HepG2 (cell line): ENCODE measurements around the gene CGREF1. TPM values are rescaled to one million over a fixed set of nuclear protein-coding genes. Genes with fewer than 3 reads are reported as not detected.
A peak's percentile ranks its signal among the peaks of the same experiment; 100 is the strongest.

ENCODE experiments used
- AGO1 ChIP-seq: fragments of 200-400 bp; formaldehyde crosslinking; IDR thresholded peaks from 2 replicates; pipeline ENCODE4 v1.6.1; 2017; ENCODE audit warnings: mild to moderate bottlenecking, low read depth, low read length, moderate library complexity; ENCODE audit not compliant: poor library complexity, severe bottlenecking
- ARID2 ChIP-seq: sonication (generic); formaldehyde crosslinking; IDR thresholded peaks from 2 replicates; pipeline ENCODE4 v1.8.1; 2022; ENCODE audit warnings: mild to moderate bottlenecking, missing genetic modification reagents, borderline replicate concordance
- ASH2L ChIP-seq: fragments of 300-600, 200-600 bp; sonication (generic); IDR thresholded peaks from 2 replicates; pipeline ENCODE4 v1.7.0; 2017; ENCODE audit warnings: low read depth, mild to moderate bottlenecking, moderate library complexity, mixed read lengths, low read length; ENCODE audit not compliant: insufficient read length
- CBX5 ChIP-seq: sonication (generic); formaldehyde crosslinking; IDR thresholded peaks from 2 replicates; pipeline ENCODE4 v1.4.0; 2020; ENCODE audit warnings: missing genetic modification reagents, borderline replicate concordance
- ELF1 ChIP-seq: sonication (generic); formaldehyde crosslinking; IDR thresholded peaks from 2 replicates; pipeline ENCODE4 v1.4.0; 2020; ENCODE audit warnings: missing genetic modification reagents
- IRX3 ChIP-seq: sonication (generic); formaldehyde crosslinking; IDR thresholded peaks from 2 replicates; pipeline ENCODE4 v1.8.1; 2023; ENCODE audit warnings: mild to moderate bottlenecking, low read depth, missing genetic modification reagents, borderline replicate concordance
- JDP2 ChIP-seq: sonication (generic); formaldehyde crosslinking; IDR thresholded peaks from 2 replicates; pipeline ENCODE4 v1.8.1; 2022; ENCODE audit warnings: missing genetic modification reagents, borderline replicate concordance
- MTA3 ChIP-seq: sonication (generic); formaldehyde crosslinking; IDR thresholded peaks from 2 replicates; pipeline ENCODE4 v1.4.0; 2020; ENCODE audit warnings: missing genetic modification reagents
- NFKB2 ChIP-seq: sonication (generic); formaldehyde crosslinking; IDR thresholded peaks from 2 replicates; pipeline ENCODE4 v1.4.0; 2020; ENCODE audit warnings: missing genetic modification reagents, borderline replicate concordance
- PCBP1 ChIP-seq: fragments of 200-400 bp; formaldehyde crosslinking; IDR thresholded peaks from 2 replicates; pipeline ENCODE4 v1.6.1; 2017; ENCODE audit warnings: mild to moderate bottlenecking, low read depth, low read length, borderline replicate concordance
- PHF8 ChIP-seq: sonication (generic); formaldehyde crosslinking; IDR thresholded peaks from 2 replicates; pipeline ENCODE4 v1.5.0; 2020; ENCODE audit warnings: missing genetic modification reagents
- POLR2AphosphoS2 ChIP-seq: IDR thresholded peaks from 2 replicates; pipeline ENCODE4 v1.6.1; 2011; ENCODE audit warnings: low read depth, low read length, improper control_type of control experiment
- PRPF4 ChIP-seq: fragments of 200-400 bp; formaldehyde crosslinking; IDR thresholded peaks from 2 replicates; pipeline ENCODE4 v1.6.1; 2016; ENCODE audit warnings: low read length, low read depth; ENCODE audit not compliant: poor library complexity, severe bottlenecking
- TRIM24 ChIP-seq: sonication (generic); formaldehyde crosslinking; IDR thresholded peaks from 2 replicates; pipeline ENCODE4 v1.8.0; 2022; ENCODE audit warnings: mild to moderate bottlenecking, missing genetic modification reagents
- ZFAT ChIP-seq: sonication (generic); formaldehyde crosslinking; conservative IDR thresholded peaks from 2 replicates; pipeline ENCODE4 v1.8.1; 2023; ENCODE audit warnings: missing genetic modification reagents, inconsistent platforms
- ZNF326 ChIP-seq: sonication (generic); formaldehyde crosslinking; IDR thresholded peaks from 2 replicates; pipeline ENCODE4 v1.4.0; 2020; ENCODE audit warnings: missing genetic modification reagents, borderline replicate concordance
- ZNF329 ChIP-seq: sonication (generic); formaldehyde crosslinking; IDR thresholded peaks from 2 replicates; pipeline ENCODE4 v1.9.0; 2021; ENCODE audit warnings: low read depth, mild to moderate bottlenecking, missing genetic modification reagents
- ZNF331 ChIP-seq: sonication (generic); formaldehyde crosslinking; IDR thresholded peaks from 2 replicates; pipeline ENCODE4 v1.4.0; 2020; ENCODE audit warnings: missing genetic modification reagents
- ZNF615 ChIP-seq: sonication (generic); formaldehyde crosslinking; IDR thresholded peaks from 2 replicates; pipeline ENCODE4 v1.5.0; 2020; ENCODE audit warnings: mild to moderate bottlenecking, missing genetic modification reagents, borderline replicate concordance
- ZNF841 ChIP-seq: sonication (generic); formaldehyde crosslinking; IDR thresholded peaks from 2 replicates; pipeline ENCODE4 v1.8.1; 2023; ENCODE audit warnings: missing genetic modification reagents, borderline replicate concordance
- polyA plus RNA-seq, 8 experiments: library from polyadenylated mRNA; depleted of rRNA in 3 of 8; stranded (reverse) in 7 of 8; unstranded in 1 of 8; fragments of >200 nt; fragmentation: Illumina TruSeq in 4 of 8; extraction: Trizol in 4 of 8; gene quantifications; 2 replicates each; pipeline versions ENCODE4 v1.2.1 to v1.2.3, GENCODE V29; 2011 to 2016; ENCODE audit warnings: low read depth in 4 of 8, missing spikeins in 1 of 8, mixed read lengths in 1 of 8; ENCODE audit not compliant: insufficient read depth in 1 of 8
- total RNA-seq, 5 experiments: library from RNA; depleted of rRNA; stranded (reverse); fragments of >200 nt; fragmentation: Illumina TruSeq; extraction: Trizol; gene quantifications; 2 replicates each; pipeline ENCODE4 v1.2.3, GENCODE V29; 2016; ENCODE audit warnings: low read depth in 1 of 5
- TF ChIP-seq, protein P1 (sequence below): sonication (generic); formaldehyde crosslinking; IDR thresholded peaks from 2 replicates; pipeline ENCODE4 v1.5.0; 2020; ENCODE audit warnings: mild to moderate bottlenecking, missing genetic modification reagents
- TF ChIP-seq, protein P2 (sequence below): sonication (generic); formaldehyde crosslinking; IDR thresholded peaks from 2 replicates; pipeline ENCODE4 v1.4.0; 2020; ENCODE audit warnings: missing genetic modification reagents
- TF ChIP-seq, protein P3 (sequence below): sonication (generic); formaldehyde crosslinking; IDR thresholded peaks from 2 replicates; pipeline ENCODE4 v1.4.0; 2020; ENCODE audit warnings: mild to moderate bottlenecking, missing genetic modification reagents
- TF ChIP-seq, protein P4 (sequence below): fragments of 450-650 bp; IDR thresholded peaks from 2 replicates; pipeline ENCODE4 v1.6.1; 2016

Gene CGREF1
- total and polyA plus RNA-seq, 2 of the 13 experiments (the other 11 are each of a cell fraction or from before 2014, with no cell fraction given): 13.9 to 23.4 TPM

DNA sequence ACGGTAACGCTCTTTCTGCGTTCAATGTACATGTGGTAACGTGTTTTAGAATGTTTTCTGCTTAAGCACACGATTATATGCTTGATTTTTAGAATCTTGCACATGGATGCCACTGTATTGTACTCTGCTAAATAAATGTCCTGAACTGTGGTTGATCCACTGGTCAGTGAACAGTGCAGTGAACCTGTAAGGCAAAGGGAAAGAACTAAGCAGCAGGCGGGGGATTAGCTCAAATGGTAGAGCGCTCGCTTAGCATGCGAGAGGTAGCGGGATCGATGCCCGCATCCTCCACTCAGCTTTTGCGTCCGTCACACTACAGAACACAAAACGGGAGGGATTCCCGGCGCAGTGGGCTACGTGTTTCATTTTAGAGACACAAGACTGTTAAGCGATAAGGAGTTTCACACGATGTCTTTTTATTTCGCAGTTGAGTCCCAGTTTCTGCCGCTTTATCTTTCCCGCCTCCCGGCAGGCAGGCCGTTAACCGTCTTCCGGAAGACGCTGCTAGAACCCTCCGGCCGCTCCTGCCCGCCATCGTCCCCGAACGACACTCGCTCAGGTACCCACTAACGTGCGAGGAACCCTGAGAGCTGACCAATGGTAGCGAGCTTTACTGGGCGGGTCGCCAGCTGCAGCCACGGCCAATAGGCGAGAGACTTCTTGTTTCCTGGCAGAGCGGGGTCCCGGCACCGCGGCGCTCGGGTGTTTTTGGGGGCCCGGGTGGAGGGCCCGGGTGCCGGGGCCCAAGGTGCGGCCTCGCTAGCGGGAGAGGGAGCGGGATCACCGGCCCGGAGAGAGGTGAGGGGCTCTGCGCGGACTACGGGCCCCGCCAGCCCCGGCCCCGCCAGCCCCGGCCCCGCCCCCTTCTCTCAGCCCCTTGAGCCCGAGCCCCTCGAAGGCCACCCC lies 67.7 kb downstream of the CGREF1 start, which contains the start of gene AGBL5 (continued):
- TF ChIP-seq, protein P1, sequence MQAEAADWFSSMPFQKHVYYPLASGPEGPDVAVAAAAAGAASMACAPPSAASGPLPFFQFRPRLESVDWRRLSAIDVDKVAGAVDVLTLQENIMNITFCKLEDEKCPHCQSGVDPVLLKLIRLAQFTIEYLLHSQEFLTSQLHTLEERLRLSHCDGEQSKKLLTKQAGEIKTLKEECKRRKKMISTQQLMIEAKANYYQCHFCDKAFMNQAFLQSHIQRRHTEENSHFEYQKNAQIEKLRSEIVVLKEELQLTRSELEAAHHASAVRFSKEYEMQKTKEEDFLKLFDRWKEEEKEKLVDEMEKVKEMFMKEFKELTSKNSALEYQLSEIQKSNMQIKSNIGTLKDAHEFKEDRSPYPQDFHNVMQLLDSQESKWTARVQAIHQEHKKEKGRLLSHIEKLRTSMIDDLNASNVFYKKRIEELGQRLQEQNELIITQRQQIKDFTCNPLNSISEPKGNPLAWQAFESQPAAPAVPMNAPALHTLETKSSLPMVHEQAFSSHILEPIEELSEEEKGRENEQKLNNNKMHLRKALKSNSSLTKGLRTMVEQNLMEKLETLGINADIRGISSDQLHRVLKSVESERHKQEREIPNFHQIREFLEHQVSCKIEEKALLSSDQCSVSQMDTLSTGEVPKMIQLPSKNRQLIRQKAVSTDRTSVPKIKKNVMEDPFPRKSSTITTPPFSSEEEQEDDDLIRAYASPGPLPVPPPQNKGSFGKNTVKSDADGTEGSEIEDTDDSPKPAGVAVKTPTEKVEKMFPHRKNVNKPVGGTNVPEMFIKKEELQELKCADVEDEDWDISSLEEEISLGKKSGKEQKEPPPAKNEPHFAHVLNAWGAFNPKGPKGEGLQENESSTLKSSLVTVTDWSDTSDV (CRISPR knock-in tag): peak; percentile 89
- peak; percentile 98 for TF ChIP-seq ZNF615 (CRISPR knock-in tag)
- peak; percentile 93 for TF ChIP-seq ASH2L
- TF ChIP-seq, protein P2, sequence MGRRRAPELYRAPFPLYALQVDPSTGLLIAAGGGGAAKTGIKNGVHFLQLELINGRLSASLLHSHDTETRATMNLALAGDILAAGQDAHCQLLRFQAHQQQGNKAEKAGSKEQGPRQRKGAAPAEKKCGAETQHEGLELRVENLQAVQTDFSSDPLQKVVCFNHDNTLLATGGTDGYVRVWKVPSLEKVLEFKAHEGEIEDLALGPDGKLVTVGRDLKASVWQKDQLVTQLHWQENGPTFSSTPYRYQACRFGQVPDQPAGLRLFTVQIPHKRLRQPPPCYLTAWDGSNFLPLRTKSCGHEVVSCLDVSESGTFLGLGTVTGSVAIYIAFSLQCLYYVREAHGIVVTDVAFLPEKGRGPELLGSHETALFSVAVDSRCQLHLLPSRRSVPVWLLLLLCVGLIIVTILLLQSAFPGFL (CRISPR knock-in tag): no peak
- TF ChIP-seq, protein P3, sequence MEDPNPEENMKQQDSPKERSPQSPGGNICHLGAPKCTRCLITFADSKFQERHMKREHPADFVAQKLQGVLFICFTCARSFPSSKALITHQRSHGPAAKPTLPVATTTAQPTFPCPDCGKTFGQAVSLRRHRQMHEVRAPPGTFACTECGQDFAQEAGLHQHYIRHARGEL: peak; percentile 46; the same call in 1 of the 2 replicates
- TF ChIP-seq ZNF326 (CRISPR knock-in tag): no peak
- no peak for TF ChIP-seq MTA3
- peak; percentile 86 for TF ChIP-seq ELF1 (CRISPR knock-in tag)
- TF ChIP-seq ARID2 (CRISPR knock-in tag): peak; percentile 90; the same call in 1 of the 2 replicates
- TF ChIP-seq IRX3 (CRISPR knock-in tag): peak; percentile 98
- TF ChIP-seq ZFAT (CRISPR knock-in tag): no peak
- peak; percentile 81; the same call in 1 of the 2 replicates for TF ChIP-seq POLR2AphosphoS2
- TF ChIP-seq TRIM24: no peak
- TF ChIP-seq CBX5 (CRISPR knock-in tag): peak; percentile 64
- TF ChIP-seq, protein P4, sequence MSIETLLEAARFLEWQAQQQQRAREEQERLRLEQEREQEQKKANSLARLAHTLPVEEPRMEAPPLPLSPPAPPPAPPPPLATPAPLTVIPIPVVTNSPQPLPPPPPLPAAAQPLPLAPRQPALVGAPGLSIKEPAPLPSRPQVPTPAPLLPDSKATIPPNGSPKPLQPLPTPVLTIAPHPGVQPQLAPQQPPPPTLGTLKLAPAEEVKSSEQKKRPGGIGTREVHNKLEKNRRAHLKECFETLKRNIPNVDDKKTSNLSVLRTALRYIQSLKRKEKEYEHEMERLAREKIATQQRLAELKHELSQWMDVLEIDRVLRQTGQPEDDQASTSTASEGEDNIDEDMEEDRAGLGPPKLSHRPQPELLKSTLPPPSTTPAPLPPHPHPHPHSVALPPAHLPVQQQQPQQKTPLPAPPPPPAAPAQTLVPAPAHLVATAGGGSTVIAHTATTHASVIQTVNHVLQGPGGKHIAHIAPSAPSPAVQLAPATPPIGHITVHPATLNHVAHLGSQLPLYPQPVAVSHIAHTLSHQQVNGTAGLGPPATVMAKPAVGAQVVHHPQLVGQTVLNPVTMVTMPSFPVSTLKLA: no peak
- TF ChIP-seq PCBP1: peak; percentile 76
- TF ChIP-seq PRPF4: no peak
- TF ChIP-seq PHF8 (CRISPR knock-in tag): peak; percentile 77
- TF ChIP-seq AGO1: no peak
- peak; percentile 73; the same call in 1 of the 2 replicates for TF ChIP-seq ZNF329 (CRISPR knock-in tag)
- no peak; the same call in 1 of the 2 replicates for TF ChIP-seq JDP2 (CRISPR knock-in tag)
- TF ChIP-seq ZNF841: 0 out of 2 replicates have a peak, but pooled peaks have one; percentile 73
- TF ChIP-seq NFKB2 (CRISPR knock-in tag): peak; percentile 100
- TF ChIP-seq ZNF331: no peak; the same call in 1 of the 2 replicates
